CD4-positive, alpha-beta T cell (primary cell): ENCODE data around the gene EHD3. TPM values are rescaled to one million over a fixed set of nuclear protein-coding genes. Genes with fewer than 3 reads are reported as not detected.

Source experiments
- ATAC-seq: fragments of 200-7000 bp; cut with Tn5 transposase; one replicate; pipeline ENCODE4 v1.10.0; 2022; ENCODE audit warnings: mild to moderate bottlenecking; ENCODE audit not compliant: poor library complexity
- CTCF ChIA-PET: fragments of 350-600 bp; sonication (Branson Sonifier 250); formaldehyde crosslinking; loops from one replicate; lab custom pipeline; 2021; ENCODE audit warnings: antibody characterized with exemption, inconsistent platforms; lab: Charles Lee
- POLR2A ChIA-PET: fragments of 350-600 bp; sonication (Branson Sonifier 250); formaldehyde crosslinking; loops from one replicate; lab custom pipeline; 2021; ENCODE audit warnings: antibody characterized with exemption, inconsistent platforms; lab: Charles Lee
- DNase-seq, 14 experiments: peaks; one replicate each; pipeline ENCODE4 v3.0.0-alpha.2; 2013 to 2020; ENCODE audit warnings: mixed read lengths in 2 of 14
- H3K27ac ChIP-seq, 2 donors: one replicate each; pipeline versions ENCODE4 v1.5.1 to v1.7.0; 2013; ENCODE audit warnings: low read length in 2 of 2, low read depth in 1 of 2, mild to moderate bottlenecking in 1 of 2
- H3K27me3 ChIP-seq, 2 experiments: 1 replicate in 1 of 2; 2 replicates in 1 of 2; pipeline versions ENCODE4 v1.6.1 to v1.7.0; 2013; ENCODE audit warnings: low read length in 2 of 2, control low read depth in 1 of 2, mild to moderate bottlenecking in 1 of 2, moderate library complexity in 1 of 2; ENCODE audit not compliant: insufficient read depth in 2 of 2, control insufficient read depth in 1 of 2
- H3K36me3 ChIP-seq: one replicate; pipeline ENCODE4 v1.6.1; 2013; ENCODE audit warnings: low read length, control low read depth; ENCODE audit not compliant: insufficient read depth
- H3K4me1 ChIP-seq: one replicate; pipeline ENCODE4 v1.6.1; 2013; ENCODE audit warnings: low read length, control low read depth; ENCODE audit not compliant: insufficient read depth
- H3K4me3 ChIP-seq: one replicate; pipeline ENCODE4 v1.5.1; 2013; ENCODE audit warnings: mild to moderate bottlenecking, low read length, moderate library complexity
- H3K9me3 ChIP-seq, 2 experiments: 1 replicate in 1 of 2; 2 replicates in 1 of 2; pipeline versions ENCODE4 v1.6.1 to v1.7.0; 2013; ENCODE audit warnings: low read length in 2 of 2, mild to moderate bottlenecking in 2 of 2, control low read depth in 1 of 2, moderate library complexity in 1 of 2; ENCODE audit not compliant: control insufficient read depth in 1 of 2, insufficient read depth in 1 of 2
- H3K27ac Mint-ChIP-seq: one replicate; pipeline ENCODE4 v1.8.0; 2020; ENCODE audit warnings: mixed read lengths
- H3K27me3 Mint-ChIP-seq: one replicate; pipeline ENCODE4 v1.8.0; 2021; ENCODE audit warnings: mixed read lengths
- H3K36me3 Mint-ChIP-seq: one replicate; pipeline ENCODE4 v1.8.0; 2021; ENCODE audit warnings: low read depth, mixed read lengths
- H3K4me1 Mint-ChIP-seq: one replicate; pipeline ENCODE4 v1.8.0; 2021; ENCODE audit warnings: low read depth, mixed read lengths
- H3K4me3 Mint-ChIP-seq: one replicate; pipeline ENCODE4 v1.8.0; 2020; ENCODE audit warnings: mild to moderate bottlenecking, mixed read lengths
- H3K9me3 Mint-ChIP-seq: one replicate; pipeline ENCODE4 v1.8.0; 2020; ENCODE audit warnings: mixed read lengths
- CTCF ChIP-seq: fragments of 200-600 bp; IDR thresholded peaks from one replicate; pipeline ENCODE4 v1.8.0; 2022; ENCODE audit warnings: antibody characterized with exemption, mild to moderate bottlenecking
- intact Hi-C, 2 experiments: fragments of 100-400 bp; cut with DNase I in 1 of 2; cut with micrococcal nuclease in 1 of 2; formaldehyde crosslinking; loops; one replicate each; pipeline versions ENCODE4 v1.15.1 to v1.9.0; 2023 to 2025; cut with DNase I, micrococcal nuclease
- total RNA-seq, 174 experiments: library from RNA in 2 of 174; stranded (reverse) in 2 of 174; gene quantifications; one replicate each; pipeline ENCODE4 v1.2.3 and lab custom pipeline; 2021 to 2026

The EHD3 gene
- total RNA-seq, 2 experiments from 2014 or later = 1.4 to 1.7 TPM

- no peak for TF ChIP-seq CTCF
- H3K36me3 ChIP-seq = no peaks in the 10 kb centered on the region
- peaks cover 20% of the 10 kb centered on the region for H3K4me1 ChIP-seq
- Mint-ChIP-seq H3K36me3 (no peaks in the 10 kb centered on the region), H3K4me1 (peaks cover 31% of the 10 kb centered on the region), H3K27ac (no peak overlapping the region), H3K4me3 (peak overlapping the region; percentile 82), H3K27me3 (peaks cover 10% of the 10 kb centered on the region), H3K9me3 (no peaks in the 10 kb centered on the region)
- H3K9me3 ChIP-seq = no peaks in the 10 kb centered on the region
- ATAC-seq (no peak), DNase-seq (no peak)
- no peaks in the 10 kb centered on the region for H3K27me3 ChIP-seq
- no peak overlapping the region for H3K27ac ChIP-seq
- intact Hi-C loops = loop anchor here in 1 of 2 experiments (5.0 to 10.0 kb wide), 5 partner anchors 99 to 1078 kb away; partner anchors contain the start of genes SLC30A6 and SPAST
- ChIA-PET POLR2A (no interaction called here), CTCF (interaction anchor here (0.6 to 1.0 kb wide), 2 partner anchors 522 to 990 kb away, joined by 4 read pairs; no protein-coding TSS in a partner anchor)
- peak overlapping the region; percentile 73 for H3K4me3 ChIP-seq
Measured at GRCh38 chr2:31233231-31233630, 721 bp upstream of the EHD3 start.

- intact Hi-C loops = loop anchor here in 1 of 2 experiments (5.0 to 10.0 kb wide), 5 partner anchors 97 to 1080 kb away; partner anchors contain the start of genes SLC30A6 and SPAST
- Histone ChIP-seq H3K4me1 (peaks cover 20% of the 10 kb centered on the region), H3K27me3 (no peaks in the 10 kb centered on the region), H3K36me3 (no peaks in the 10 kb centered on the region), H3K9me3 (no peaks in the 10 kb centered on the region), H3K27ac (no peak overlapping the region), H3K4me3 (peak overlapping the region; percentile 73)
- peak in 1 of 14 experiments; percentile 16 for DNase-seq
- H3K4me3 Mint-ChIP-seq = peak overlapping the region; percentile 86
- ChIA-PET POLR2A (no interaction called here), CTCF (no interaction called here)
- no peak for TF ChIP-seq CTCF
- no peak for ATAC-seq
- H3K9me3 Mint-ChIP-seq = no peaks in the 10 kb centered on the region
- no peaks in the 10 kb centered on the region for H3K36me3 Mint-ChIP-seq
- peaks cover 5% of the 10 kb centered on the region for H3K27me3 Mint-ChIP-seq
- H3K4me1 Mint-ChIP-seq = peaks cover 31% of the 10 kb centered on the region
- H3K27ac Mint-ChIP-seq = peak overlapping the region; percentile 78
Measured at GRCh38 chr2:31234683-31235503, 941 bp downstream of the EHD3 start.

GRCh38 chr2:31235504-31235902 lies 1.6 kb downstream of the EHD3 start:
- H3K4me1 ChIP-seq = peaks cover 20% of the 10 kb centered on the region
- Mint-ChIP-seq H3K9me3 (no peaks in the 10 kb centered on the region), H3K27me3 (no peaks in the 10 kb centered on the region), H3K4me3 (peak overlapping the region; percentile 86), H3K36me3 (no peaks in the 10 kb centered on the region), H3K4me1 (peaks cover 31% of the 10 kb centered on the region), H3K27ac (peak overlapping the region; percentile 78)
- ChIA-PET CTCF (no interaction called here), POLR2A (no interaction called here)
- no peaks in the 10 kb centered on the region for H3K27me3 ChIP-seq
- DNase-seq (no peak), ATAC-seq (no peak)
- H3K27ac ChIP-seq = no peak overlapping the region
- no peak for TF ChIP-seq CTCF
- no peak overlapping the region for H3K4me3 ChIP-seq
- intact Hi-C loops = loop anchor here in 1 of 2 experiments (10.0 kb wide), 4 partner anchors 531 to 1081 kb away; partner anchors contain the start of genes SLC30A6 and SPAST
- H3K36me3 ChIP-seq = no peaks in the 10 kb centered on the region
- no peaks in the 10 kb centered on the region for H3K9me3 ChIP-seq
